CD4-positive, alpha-beta T cell treated with Interleukin-6 at 100 ng/mL for 8 hours (primary cell): Measurements from ENCODE around the gene ABTB1.

Source experiments
- DNase-seq: peaks from one replicate; pipeline ENCODE4 v3.0.0-alpha.2; 2020; ENCODE audit warnings: mixed read lengths, low spot score

The ABTB1 gene

GRCh38 chr3:127687228-127687737 is 14.5 kb downstream of the ABTB1 start:
- DNase-seq, result no peak

DNA sequence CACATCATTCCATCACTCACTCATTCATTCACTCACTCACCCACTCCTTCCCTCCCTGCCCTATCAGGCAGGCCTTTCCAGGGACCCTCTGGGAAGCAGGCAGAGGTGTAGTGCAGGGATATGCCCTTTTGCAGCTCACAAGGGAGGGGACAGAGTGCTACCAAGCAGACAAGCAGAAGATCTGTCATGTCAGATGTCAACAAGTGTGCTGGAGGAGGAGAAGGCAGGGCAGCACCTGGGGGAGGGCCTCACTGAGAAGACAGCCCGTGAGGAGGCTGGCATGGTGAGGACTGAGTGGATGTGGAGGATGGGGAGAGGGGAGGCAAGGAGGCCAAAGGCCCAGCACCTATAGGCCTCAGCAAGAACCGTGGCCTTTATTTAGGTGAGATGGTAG is 15.3 kb downstream of the ABTB1 start:
- DNase-seq, result no peak

- DNase-seq, result no peak
Measured at GRCh38 chr3:127688416-127689265, 15.9 kb downstream of the ABTB1 start.

GRCh38 chr3:127689266-127689860 is 16.6 kb downstream of the ABTB1 start:
- no peak for DNase-seq

DNA sequence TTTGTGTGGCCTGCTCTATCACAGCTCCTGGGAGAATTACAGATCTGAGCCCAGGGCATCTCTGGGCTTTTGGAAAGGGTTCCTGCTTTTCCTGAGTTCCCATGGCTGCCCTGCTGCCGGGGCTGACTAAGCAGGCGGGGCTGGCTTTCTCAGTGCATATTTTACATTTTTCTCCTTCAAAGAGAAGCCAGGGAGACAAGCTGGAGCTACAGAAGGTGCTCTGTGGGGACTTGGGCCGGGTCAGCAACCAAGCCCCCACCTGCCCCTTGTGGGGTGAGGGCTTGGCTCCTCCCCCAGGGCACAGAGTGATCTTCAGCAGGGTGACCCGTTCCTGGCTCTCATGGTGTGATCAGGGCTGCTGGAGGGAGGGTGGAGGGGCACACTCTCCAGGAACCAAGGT is 17.4 kb downstream of the ABTB1 start:
- no peak for DNase-seq

DNA sequence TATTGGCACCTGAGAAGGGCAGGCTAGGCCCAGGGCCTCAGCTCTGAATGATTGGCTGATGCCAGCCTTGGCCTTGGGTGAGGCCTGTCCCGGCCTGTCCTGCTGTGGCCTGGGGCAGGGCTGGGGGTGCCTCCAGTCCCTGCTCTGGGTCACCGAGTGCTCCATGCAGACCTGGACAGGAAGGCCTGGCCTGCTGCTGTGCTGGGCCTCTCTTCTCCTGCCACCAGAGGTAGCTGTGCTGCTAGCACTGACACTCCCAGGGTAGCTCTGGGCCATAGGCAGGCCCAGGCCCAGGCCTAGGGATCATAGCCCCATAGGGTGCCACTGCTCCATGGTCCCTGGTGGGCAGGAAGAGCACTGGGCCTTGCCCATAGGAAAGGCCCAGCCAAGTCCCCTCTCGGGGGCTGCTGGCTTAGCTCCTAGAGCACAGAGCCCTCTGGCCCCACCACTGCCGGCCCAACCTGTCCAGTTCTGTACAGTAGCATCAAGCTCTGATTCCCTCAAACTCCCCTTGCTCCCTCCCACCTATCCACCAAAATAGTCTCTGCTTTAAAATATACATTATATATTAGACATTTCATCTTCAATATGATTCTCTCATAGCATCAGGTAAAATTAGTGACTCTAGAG is 18.2 kb downstream of the ABTB1 start:
- no peak for DNase-seq

DNA sequence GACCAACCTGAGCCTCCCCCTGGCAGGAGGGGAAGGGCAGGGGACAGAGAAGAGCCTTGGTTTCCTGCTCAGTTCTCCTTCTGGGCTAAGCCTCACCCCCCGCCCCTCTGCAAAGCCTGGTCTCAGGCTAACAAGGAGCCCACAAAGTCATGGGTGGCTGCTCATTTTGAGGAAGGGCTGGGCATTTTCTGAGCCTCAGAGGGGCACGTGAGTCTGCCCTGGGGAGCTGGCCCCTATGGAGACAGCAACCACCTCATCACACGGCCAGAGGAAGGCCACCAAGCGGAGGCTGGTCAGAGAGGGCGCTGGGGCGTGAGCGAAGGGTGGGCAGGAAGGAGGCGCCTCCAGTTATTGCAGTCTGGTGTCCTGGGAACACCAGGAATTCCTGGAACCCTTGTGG is 18.7 kb downstream of the ABTB1 start:
- no peak for DNase-seq

DNA sequence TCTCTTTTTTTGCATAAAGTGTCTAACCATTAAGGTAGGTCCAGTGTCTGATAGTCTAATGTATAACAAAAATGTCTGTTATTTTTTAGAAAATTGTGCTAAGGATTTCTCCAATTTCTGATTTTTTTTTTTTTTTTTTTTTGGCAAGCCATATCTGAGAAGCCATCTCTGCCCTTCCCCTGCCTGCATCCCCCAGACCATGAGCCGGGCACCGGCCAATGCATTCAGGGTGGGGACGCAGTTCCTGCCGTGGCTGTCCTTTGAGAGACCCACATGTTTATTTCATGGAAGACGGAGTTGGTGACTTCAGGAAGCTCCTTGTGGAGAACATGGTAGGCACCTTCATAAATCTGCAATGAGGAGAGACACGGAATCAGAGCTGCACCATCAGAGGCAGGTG is 19.2 kb downstream of the ABTB1 start:
- no peak for DNase-seq

- no peak for DNase-seq
Measured at GRCh38 chr3:127692501-127693335, 20.0 kb downstream of the ABTB1 start.

DNA sequence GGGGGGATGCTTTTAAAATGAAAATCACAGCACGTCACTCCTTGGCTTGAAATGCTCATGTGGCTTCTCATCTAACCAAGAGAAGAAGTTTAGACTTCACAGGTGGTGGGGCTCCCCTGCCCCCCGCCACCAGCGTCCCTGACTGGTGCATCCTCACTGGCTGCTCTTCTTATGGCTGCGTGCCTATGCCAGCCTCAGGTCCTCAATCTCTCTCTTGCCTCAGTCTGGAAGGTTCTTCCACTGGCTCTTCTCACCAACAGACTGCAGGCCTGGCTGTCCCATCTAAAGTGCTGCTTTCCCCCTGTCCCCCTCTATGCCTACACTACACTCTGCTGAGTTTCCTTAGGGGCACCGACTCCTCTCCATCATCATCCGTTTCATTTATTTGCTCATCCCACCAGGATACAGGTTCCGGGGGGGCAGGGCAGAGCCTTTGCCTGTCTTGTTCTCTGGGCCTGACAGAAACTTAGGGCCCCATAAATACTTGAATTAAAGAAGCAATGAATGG is 20.6 kb downstream of the ABTB1 start:
- DNase-seq, result no peak

- DNase-seq, result peak; percentile 47
Measured at GRCh38 chr3:127694467-127695215, 21.9 kb downstream of the ABTB1 start.

GRCh38 chr3:127697551-127698240 is 24.9 kb downstream of the ABTB1 start:
- peak; percentile 37 for DNase-seq

- no peak for DNase-seq
Measured at GRCh38 chr3:127698286-127698685, 25.5 kb downstream of the ABTB1 start.

DNA sequence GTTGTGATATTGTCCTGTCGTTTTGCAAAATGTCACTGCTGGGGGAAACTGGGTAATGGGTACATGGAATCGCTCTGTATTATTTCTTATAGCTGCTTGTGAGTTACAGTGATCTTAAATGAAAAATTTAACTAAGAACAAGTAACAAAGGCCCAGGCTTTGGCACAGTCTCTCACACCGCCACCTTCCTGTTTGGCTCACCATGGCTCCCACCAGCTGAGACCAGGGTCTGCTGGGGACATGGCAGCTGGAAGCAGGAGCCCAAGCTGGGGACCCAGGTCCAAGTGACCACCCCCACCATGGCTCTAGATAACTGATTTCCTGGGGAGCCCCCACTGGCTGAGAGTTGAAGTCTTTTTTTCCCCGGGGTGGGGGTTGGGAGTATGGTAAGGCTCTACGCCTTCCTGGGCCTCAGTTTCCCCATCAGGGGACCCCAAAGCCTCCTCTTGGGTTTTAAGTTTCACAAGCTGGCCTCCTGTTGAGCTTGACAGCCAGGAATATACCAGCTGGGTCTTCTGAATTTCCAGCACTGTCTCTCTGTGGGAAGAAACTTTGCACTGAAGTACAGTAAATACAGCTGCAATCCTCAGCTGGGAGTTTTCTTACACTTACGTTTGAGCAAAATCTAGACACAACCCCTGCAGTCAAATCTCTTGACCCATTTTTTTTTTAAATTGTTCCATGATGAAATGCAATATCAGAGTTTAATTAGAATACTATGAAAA is 26.1 kb downstream of the ABTB1 start:
- no peak for DNase-seq

DNA sequence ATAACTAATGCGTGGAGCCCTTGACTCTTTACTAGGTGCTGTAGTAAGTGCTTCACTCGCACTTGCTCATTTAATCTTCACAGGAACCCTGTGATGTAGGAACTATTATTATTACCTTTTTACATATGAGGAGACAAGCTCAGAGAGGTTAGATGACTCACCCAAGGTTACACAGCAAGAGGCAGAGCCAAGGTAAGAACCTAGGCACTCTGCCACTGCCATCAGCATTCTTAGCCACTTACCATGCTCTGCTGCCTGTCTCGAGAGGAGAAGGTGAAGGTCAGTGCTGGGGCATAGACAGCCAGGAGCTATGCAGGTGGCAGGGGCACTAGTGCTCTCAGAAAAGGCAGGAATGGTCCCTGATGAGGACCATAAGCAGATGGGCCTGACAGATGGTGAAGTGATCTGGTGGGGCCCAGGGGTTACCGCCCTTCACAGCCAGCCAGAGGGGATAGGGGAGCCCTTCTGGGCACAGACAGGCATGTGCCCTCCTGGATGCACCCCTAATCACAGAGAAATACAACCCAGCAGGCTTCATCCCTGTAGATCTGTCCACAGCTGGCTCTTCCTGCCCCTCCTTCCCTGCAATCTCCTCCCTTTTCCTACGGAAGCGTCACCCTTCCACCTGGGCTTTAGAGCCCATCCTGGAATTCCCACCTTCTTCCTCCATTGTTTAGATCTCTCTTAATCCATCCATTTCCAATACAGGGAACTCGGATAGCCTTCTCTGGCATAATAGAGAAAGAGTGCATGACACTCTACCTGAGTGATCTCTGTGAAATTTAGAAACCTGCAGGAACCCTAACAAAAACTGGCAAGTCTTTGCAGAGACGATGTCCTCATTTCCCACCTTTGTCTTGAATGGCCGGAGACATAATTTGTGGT is 26.9 kb downstream of the ABTB1 start:
- no peak for DNase-seq

DNA sequence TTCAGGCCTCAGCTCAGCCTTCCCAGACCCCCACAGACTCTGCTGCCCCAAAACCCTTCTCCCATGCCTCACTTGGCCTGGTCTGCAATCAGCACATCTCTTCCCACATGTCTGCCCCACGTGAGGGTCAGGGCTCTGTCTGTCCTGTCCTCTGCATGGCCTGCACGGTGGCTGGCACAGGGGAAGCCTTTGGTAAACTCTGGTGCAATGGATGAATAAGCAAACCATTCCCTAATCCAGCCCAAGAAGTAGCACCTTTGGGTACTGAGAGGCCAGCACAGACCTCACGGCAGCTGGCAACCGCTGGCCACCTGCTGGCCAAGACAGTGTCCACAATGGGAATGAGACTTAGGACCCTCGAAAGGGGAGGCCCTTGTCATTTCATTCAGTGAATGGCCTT is 27.7 kb downstream of the ABTB1 start:
- no peak for DNase-seq

GRCh38 chr3:127701280-127701911 is 28.6 kb downstream of the ABTB1 start:
- DNase-seq, result no peak

GRCh38 chr3:127702151-127702578 is 29.4 kb downstream of the ABTB1 start:
- DNase-seq, result no peak
